HFF-Myc (cell line): ENCODE measurements around the gene SYCP1.
A peak's percentile ranks its signal among the peaks of the same experiment; 100 is the strongest.
"Not testable (repeated sequence)": the region's sequence is repeated elsewhere in the genome, so short reads cannot be mapped to it uniquely, and the experiment has no call there.

ENCODE experiments used
- DNase-seq: peaks from one replicate; pipeline ENCODE4 v3.0.0-alpha.2; 2011; ENCODE audit warnings: low read depth; ENCODE audit errors: extremely low read depth
- H3K4me3 ChIP-seq: replicated peaks from 2 replicates; pipeline ENCODE4 v1.5.1; 2011; ENCODE audit warnings: low read depth, mild to moderate bottlenecking, control low read depth, low read length
- CTCF ChIP-seq: IDR thresholded peaks from 2 replicates; pipeline ENCODE4 v1.5.1; 2012; ENCODE audit warnings: mild to moderate bottlenecking, low read depth, low read length, control low read depth; ENCODE audit errors: missing control alignments

SYCP1 gene

GRCh38 chr1:114901814-114902213, 47.2 kb downstream of the SYCP1 start:
- DNase-seq = no peak
- TF ChIP-seq CTCF = no peak
- H3K4me3 ChIP-seq = no peak overlapping the region

DNA sequence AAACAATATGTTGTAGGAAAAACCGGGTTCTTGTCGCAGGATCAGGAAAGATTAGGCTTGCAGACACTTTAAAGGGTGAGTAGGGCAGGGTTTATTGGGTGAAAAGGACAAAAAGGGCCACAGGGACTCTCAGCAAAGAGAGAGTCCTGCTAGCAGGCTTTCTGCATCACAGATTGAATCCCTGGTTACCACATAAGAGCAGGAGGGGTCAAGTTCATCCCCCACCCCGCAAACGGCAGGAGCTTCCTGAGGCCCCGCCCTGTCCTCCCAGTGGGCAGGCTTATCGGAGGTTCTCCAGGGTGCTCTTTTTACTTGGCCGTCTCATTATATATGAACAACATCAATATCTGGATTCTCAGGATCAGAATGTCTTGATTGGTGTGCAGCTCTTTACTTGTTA, 47.7 kb downstream of the SYCP1 start:
- DNase-seq = no peak
- no peak for TF ChIP-seq CTCF
- no peak overlapping the region for H3K4me3 ChIP-seq

DNA sequence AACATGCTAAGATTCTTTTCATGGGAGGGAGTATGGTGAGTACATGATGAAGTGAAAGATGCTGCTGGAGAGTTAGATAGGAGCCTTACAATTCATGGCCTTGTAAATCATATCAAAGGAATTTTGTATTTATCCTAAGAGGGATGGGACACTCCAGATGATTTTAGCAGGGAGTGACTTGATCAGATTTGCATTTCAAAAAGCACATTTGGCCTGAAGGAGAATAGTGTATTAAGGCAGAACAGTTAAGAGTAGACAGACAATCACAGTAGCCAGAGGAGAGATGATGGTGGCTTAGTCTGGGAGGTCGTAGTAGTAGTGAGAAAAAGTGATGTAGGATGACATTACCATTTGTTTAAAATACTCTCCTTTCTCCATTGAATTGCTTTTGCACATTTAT, 48.8 kb downstream of the SYCP1 start:
- no peak for DNase-seq
- H3K4me3 ChIP-seq = no peak overlapping the region
- no peak for TF ChIP-seq CTCF

DNA sequence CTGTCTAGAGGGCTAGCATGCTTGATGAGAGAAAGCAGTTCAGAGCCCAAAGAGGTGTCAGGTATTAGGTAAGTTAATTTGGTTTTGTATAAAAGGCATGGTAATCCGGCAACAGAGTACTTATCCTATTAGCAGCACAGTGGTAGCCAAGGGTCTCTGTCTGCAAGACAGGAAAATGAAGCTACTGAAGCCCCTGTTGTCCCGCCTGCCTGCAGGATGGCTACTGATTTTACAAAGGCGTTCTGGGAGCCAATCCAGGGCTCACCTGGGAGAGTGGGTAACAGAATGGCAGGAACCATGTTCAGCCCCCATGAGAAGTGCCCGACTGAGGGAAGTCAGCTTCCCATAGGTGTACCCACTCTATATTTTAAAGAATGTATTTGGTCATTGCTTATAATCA, 61.1 kb downstream of the SYCP1 start:
- not testable (repeated sequence) for DNase-seq, H3K4me3 ChIP-seq

GRCh38 chr1:114926607-114927006, 71.9 kb downstream of the SYCP1 start:
- DNase-seq = no peak
- no peak for TF ChIP-seq CTCF
- H3K4me3 ChIP-seq = no peak overlapping the region

DNA sequence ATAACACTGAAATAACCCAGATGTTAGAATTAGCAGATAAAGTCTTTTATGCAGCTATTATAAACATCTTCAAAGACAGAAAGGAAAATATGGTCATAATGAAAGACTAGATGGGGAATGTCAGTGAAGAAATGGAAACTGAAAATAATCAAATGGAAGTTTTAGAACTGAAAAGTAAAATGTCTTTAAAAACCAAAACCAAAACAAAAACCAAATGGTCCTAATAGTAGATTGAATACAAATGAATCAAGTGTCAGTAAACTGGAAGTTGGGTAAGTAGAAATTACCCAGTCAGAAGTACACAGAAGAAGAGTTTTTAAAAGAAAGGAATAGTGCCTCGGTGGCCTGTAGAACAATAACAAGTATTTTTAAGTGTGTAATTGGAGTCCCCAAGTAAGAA, 72.7 kb downstream of the SYCP1 start:
- H3K4me3 ChIP-seq = no peak overlapping the region
- TF ChIP-seq CTCF = no peak
- no peak for DNase-seq

DNA sequence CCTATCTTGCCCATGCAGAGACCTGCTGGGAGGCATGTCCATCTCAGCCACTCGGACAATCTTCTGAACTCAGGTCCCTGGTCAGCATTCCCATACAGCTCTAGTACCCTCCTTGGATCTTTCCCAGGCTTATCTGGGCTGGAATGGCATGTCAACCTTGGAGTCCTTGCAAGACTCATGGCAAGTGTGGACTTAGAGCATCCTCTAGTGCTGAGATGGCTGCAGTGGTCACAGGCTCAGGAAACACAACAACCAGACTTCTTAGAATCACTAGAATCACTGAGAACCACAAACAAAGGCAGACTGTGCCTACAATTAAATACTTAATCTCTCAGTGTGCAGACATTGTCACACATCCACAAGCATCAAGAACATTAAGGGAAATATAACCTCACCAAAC, 101.9 kb downstream of the SYCP1 start:
- no peak for DNase-seq
- peak; percentile 30 for TF ChIP-seq CTCF
- no peak overlapping the region for H3K4me3 ChIP-seq

DNA sequence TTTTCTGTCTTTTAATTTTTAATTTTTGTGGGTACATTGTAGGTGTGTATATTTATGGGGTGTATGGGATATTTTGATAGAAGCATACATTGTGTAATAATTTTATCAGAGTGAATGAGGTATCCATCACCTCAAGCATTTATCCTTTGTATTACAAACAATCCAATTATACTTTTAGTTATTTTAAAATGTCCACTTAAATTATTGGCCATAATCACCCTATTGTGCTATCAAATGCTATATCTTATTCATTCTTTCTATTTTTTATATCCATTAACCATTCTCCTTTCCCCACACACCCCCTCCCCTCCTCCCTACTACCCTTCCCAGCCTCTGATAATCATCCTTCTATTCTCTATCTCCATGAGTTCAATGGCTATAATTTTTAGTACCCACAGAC, 104.8 kb downstream of the SYCP1 start:
- TF ChIP-seq CTCF = no peak
- DNase-seq = no peak
- H3K4me3 ChIP-seq = no peak overlapping the region
